Prostate gland (tissue), 2 donors: ENCODE data around the gene WDR1.

Experiments used
- POLR2A ChIP-seq: fragments of 450-650 bp; IDR thresholded peaks from one replicate; pipeline ENCODE4 v1.6.1; 2016; ENCODE audit warnings: antibody characterized with exemption, mild to moderate bottlenecking
- TF ChIP-seq, protein P1 (sequence below), 4 experiments: fragments of 200-600 bp in 2 of 4; fragments of 450-650 bp in 2 of 4; sonication (generic) in 2 of 4; IDR thresholded peaks; 1 replicate in 3 of 4; 2 replicates in 1 of 4; pipeline ENCODE4 v1.5.1; 2016 to 2019; ENCODE audit warnings: antibody characterized with exemption in 4 of 4, mild to moderate bottlenecking in 2 of 4, moderate library complexity in 2 of 4

DNA sequence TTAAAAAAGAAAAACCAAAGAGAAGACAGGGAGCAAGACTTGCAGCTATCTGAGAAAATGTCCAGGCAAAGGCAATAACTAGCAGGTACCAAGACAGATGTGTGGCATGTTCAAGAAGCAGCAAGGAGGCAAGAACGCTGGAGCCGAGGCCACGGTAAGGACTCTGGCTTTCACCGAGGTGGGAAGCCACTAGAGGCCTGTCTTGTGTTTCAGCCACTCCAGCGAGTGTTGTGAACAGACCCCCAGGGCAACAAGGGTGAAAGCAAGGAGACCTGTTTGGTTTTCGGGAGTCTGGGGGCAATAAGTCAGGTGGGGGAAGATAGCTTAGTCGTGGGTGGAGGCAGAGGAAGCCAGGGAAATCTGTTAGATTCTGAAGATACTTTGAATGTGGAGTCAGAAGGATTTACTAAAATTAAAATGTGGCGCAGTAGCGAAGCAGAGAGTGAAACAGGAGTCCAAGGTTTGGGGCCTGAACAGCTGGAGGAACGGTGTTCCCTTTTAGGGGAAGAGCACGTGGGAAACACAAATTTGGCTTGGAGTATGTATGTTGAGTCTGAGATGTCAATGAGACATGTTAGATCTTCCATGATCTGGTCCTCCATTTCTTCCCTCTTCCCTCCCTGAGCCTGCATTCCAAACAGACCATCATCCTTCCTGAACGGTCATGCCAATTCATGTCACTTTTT is 3.1 kb downstream of the WDR1 start:
- TF ChIP-seq, protein P1, sequence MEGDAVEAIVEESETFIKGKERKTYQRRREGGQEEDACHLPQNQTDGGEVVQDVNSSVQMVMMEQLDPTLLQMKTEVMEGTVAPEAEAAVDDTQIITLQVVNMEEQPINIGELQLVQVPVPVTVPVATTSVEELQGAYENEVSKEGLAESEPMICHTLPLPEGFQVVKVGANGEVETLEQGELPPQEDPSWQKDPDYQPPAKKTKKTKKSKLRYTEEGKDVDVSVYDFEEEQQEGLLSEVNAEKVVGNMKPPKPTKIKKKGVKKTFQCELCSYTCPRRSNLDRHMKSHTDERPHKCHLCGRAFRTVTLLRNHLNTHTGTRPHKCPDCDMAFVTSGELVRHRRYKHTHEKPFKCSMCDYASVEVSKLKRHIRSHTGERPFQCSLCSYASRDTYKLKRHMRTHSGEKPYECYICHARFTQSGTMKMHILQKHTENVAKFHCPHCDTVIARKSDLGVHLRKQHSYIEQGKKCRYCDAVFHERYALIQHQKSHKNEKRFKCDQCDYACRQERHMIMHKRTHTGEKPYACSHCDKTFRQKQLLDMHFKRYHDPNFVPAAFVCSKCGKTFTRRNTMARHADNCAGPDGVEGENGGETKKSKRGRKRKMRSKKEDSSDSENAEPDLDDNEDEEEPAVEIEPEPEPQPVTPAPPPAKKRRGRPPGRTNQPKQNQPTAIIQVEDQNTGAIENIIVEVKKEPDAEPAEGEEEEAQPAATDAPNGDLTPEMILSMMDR (IDR thresholded peaks at IDR 0.05), result no peak
- TF ChIP-seq POLR2A, result no peak
